Activated naive CD8-positive, alpha-beta T cell treated with anti-CD3 and anti-CD28 coated beads for 36 hours (primary cell): Measurements from ENCODE around the gene MAP6D1. TPM values are rescaled to one million over a fixed set of nuclear protein-coding genes. Genes with fewer than 3 reads are reported as not detected.

Experiments
- DNase-seq: peaks from one replicate; pipeline ENCODE4 v3.0.0; 2021
- H3K27ac Mint-ChIP-seq: one replicate; pipeline ENCODE4 v1.8.0; 2022; ENCODE audit warnings: mild to moderate bottlenecking, moderate library complexity, mixed read lengths
- H3K27me3 Mint-ChIP-seq: one replicate; pipeline ENCODE4 v1.8.0; 2022; ENCODE audit warnings: mild to moderate bottlenecking, mixed read lengths
- H3K36me3 Mint-ChIP-seq: one replicate; pipeline ENCODE4 v1.8.0; 2021; ENCODE audit warnings: mild to moderate bottlenecking, mixed read lengths
- H3K4me1 Mint-ChIP-seq: one replicate; pipeline ENCODE4 v1.8.0; 2021; ENCODE audit warnings: mixed read lengths
- H3K4me3 Mint-ChIP-seq: one replicate; pipeline ENCODE4 v1.8.0; 2022; ENCODE audit warnings: mild to moderate bottlenecking, moderate library complexity, mixed read lengths
- H3K9me3 Mint-ChIP-seq: one replicate; pipeline ENCODE4 v1.8.0; 2022; ENCODE audit warnings: mixed read lengths
- total RNA-seq, 2 experiments: library from RNA; stranded (reverse); gene quantifications; one replicate each; pipeline ENCODE4 v1.2.3, GENCODE V29; 2021

The MAP6D1 gene
- total RNA-seq, 2 experiments from 2014 or later: 5.3 to 6.5 TPM

DNA sequence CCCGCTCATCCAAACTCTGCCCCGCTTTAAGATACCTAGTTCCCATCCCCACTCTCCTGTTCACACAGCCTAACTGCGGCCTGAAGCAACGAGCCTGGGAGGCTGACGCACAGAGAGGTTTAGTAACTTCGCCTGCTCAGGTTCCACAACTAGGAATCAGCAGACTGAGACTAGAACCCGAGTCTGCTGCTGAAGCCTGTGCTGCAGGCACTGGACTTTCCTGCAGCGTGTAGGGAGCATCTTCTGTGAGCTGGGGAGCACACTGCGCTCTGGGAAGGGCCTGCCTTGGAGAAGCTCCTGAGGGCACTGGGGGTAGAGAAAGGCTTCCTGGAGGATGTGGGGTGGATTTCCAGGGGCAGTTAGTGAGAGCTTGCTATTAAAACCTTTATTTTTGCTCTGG, 4.8 kb upstream of the MAP6D1 start:
- Mint-ChIP-seq H3K4me1 (peaks cover 7% of the 10 kb centered on the region), H3K9me3 (no peaks in the 10 kb centered on the region), H3K27me3 (no peaks in the 10 kb centered on the region), H3K27ac (no peak overlapping the region), H3K36me3 (no peaks in the 10 kb centered on the region), H3K4me3 (no peak overlapping the region)
- no peak for DNase-seq

DNA sequence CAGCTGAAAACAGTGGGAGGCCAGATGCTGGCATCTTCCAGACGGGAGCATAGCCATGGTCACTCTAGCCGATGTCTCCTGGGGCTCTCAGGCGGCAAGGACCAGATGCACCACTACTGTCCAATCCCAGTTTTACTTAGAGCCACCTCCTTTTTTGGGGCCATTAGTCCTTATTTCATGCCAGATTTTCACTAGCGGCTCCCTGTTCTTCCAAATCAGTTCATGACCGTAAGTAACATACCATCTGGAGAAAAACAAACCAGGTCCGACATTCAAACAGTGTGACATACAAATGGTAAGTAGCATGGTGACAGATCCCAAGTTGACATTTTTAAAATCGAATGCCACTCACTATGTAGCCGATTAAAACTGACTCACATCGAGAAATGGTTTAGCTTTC, 4.1 kb upstream of the MAP6D1 start:
- Mint-ChIP-seq H3K36me3 (no peaks in the 10 kb centered on the region), H3K4me1 (peaks cover 7% of the 10 kb centered on the region)

DNA sequence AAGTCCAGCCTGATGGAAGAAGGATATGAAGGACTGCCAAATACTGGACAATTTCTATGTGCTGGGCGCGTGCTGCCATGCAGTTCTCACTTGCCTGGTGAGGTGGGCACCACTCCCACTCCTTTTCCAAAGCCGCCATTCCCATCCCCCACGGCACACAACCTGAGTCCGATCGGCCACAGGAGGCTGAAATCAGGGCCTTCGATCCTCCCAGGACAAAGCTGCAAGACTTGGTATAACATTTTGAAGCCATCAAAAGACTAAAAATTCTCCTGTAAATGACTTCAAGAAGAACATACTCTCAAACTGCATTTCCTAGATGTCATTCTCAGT, 3.1 kb upstream of the MAP6D1 start:
- no peak overlapping the region for H3K27ac Mint-ChIP-seq
- DNase-seq: no peak
- H3K27me3 Mint-ChIP-seq: no peaks in the 10 kb centered on the region
- H3K4me3 Mint-ChIP-seq: no peak overlapping the region
- H3K9me3 Mint-ChIP-seq: no peaks in the 10 kb centered on the region
- H3K4me1 Mint-ChIP-seq: peaks cover 17% of the 10 kb centered on the region
- H3K36me3 Mint-ChIP-seq: no peaks in the 10 kb centered on the region

More for the DNA sequence above, 4.1 kb upstream of the MAP6D1 start:
- Mint-ChIP-seq H3K27ac (no peak overlapping the region), H3K27me3 (no peaks in the 10 kb centered on the region), H3K9me3 (no peaks in the 10 kb centered on the region), H3K4me3 (no peak overlapping the region)
- no peak for DNase-seq

GRCh38 chr3:183827809-183828537, 2.6 kb upstream of the MAP6D1 start:
- H3K27me3 Mint-ChIP-seq: no peaks in the 10 kb centered on the region
- no peaks in the 10 kb centered on the region for H3K9me3 Mint-ChIP-seq
- no peak overlapping the region for H3K4me3 Mint-ChIP-seq
- no peak for DNase-seq
- H3K36me3 Mint-ChIP-seq: no peaks in the 10 kb centered on the region
- peaks cover 17% of the 10 kb centered on the region for H3K4me1 Mint-ChIP-seq
- no peak overlapping the region for H3K27ac Mint-ChIP-seq

DNA sequence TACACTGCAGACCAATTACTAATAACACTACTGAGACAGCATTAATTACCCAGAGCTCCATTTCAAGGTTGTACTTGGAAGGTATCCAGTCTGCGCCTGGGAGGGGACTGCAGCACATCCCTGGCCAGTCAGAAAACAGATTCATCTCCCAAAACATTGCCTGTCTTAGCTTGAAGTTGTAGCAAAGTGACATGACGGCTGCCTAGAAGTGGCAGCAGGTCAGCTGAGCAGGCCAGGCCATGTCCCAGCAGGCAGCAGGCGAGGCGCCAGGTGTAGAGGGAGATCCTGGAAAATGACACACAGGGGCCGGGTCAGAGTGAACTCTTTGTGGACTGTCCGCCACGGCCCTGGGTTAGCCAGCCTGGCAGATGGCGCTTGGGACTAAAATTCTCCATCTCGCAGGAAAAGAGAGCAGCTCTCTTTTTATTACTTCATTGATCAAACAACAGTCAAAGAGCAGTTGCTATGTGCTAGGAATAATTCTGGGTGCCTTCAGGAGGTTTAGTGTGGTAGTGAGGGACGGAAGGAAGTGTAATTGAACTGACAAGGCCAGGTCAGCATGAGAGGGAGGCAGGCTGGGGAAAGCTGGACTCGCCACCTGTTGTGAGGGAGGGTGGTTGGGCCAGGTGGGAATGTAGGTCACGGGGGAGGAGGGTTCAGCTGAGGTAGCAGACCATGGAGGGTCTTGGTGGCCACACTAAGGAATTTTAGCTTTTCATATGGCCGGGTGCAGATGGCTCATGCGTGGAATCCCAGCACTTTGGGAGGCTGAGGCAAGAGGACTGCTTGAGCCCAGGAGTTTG, 1.3 kb upstream of the MAP6D1 start:
- Mint-ChIP-seq H3K4me1 (peaks cover 17% of the 10 kb centered on the region), H3K9me3 (no peaks in the 10 kb centered on the region), H3K27ac (peak overlapping the region; percentile 44), H3K4me3 (peak overlapping the region; percentile 60), H3K36me3 (no peaks in the 10 kb centered on the region), H3K27me3 (no peaks in the 10 kb centered on the region)
- DNase-seq: no peak

DNA sequence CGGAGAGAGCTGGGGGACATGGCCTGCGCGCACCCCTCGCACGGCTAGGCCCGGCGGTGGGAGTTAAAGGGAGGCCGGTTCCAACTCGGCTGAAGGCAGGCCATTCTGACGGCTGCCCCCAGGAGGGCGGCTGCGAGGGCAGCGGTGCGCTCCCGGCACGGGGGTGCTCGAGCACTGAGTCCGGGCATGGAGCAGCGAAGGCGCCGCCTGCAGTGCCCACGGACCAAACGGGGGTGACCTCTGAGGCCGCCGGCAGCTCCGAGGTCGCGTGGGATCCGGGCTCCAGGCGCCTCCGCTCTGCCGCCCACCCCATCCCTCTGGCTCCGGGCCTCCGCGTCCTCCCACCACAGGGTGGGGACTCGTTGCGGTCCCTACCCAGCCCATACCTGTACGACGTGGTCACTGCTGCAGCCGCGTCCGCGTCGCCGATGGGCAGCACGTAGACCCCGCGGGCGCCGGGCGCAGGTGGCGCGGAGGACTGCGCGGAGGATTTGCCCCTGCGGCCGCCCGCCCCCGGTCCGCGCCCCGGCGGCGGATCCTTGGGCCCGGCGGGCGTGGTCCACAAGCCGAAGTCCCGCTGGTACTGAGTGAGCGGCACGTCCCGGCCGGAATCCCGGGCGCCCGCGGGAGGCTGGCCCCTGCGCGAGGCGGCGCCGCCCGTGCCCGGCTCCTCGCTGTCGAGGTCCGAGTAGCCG, 469 bp downstream of the MAP6D1 start:
- peak overlapping the region; percentile 75 for H3K4me3 Mint-ChIP-seq
- no peak overlapping the region for H3K27ac Mint-ChIP-seq
- H3K36me3 Mint-ChIP-seq: no peaks in the 10 kb centered on the region
- no peaks in the 10 kb centered on the region for H3K9me3 Mint-ChIP-seq
- peaks cover 17% of the 10 kb centered on the region for H3K4me1 Mint-ChIP-seq
- no peaks in the 10 kb centered on the region for H3K27me3 Mint-ChIP-seq
- DNase-seq: peak; percentile 31

DNA sequence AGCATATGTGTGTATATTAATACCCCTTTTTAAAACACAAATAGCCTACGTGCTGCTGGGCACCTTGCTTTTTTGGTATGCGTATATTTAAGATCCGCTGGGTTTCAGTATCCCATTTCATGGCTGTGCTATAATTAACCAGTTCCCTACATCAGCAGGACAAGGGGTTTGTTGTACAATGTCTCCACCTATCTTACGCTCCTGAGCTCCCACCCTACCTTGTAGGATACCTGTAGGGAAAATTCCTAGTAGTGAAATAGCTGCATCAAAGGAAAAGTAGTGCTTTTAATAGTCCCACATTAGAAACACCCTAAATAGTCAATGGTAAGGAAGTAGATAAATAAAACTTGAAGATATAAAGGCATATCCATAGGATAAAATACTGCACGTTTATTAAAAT, 1.4 kb downstream of the MAP6D1 start:
- no peaks in the 10 kb centered on the region for H3K27me3 Mint-ChIP-seq

DNA sequence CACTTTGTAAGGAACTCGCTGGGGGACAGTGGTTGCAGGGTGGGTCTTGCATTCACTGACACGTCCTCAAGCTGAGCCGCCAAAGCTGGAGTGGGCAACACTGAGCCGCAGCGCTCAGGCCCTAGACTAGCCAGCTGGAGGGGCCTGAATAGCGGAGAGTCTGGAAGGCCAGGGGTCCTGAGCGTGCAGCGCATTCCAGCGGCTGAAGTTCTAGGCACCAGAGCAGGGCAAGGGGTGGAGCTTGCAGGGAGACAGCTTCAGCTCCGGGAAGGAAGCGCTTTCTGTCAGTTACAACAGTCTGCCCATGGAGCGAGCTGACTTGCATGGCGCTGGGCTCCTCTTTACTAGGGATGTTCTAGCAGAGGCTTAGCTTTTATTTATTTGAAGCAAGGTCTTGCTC, 2.7 kb downstream of the MAP6D1 start:
- peaks cover 17% of the 10 kb centered on the region for H3K4me1 Mint-ChIP-seq

More for the DNA sequence above, 1.4 kb downstream of the MAP6D1 start:
- Mint-ChIP-seq H3K4me3 (peak overlapping the region; percentile 75), H3K4me1 (peaks cover 17% of the 10 kb centered on the region), H3K27ac (no peak overlapping the region), H3K36me3 (no peaks in the 10 kb centered on the region), H3K9me3 (no peaks in the 10 kb centered on the region)
- DNase-seq: no peak

GRCh38 chr3:183819831-183820230, 5.5 kb downstream of the MAP6D1 start:
- H3K27ac Mint-ChIP-seq: no peak overlapping the region
- peaks cover 28% of the 10 kb centered on the region for H3K4me1 Mint-ChIP-seq
- peaks cover 13% of the 10 kb centered on the region for H3K36me3 Mint-ChIP-seq
- H3K4me3 Mint-ChIP-seq: no peak overlapping the region
- no peak for DNase-seq
- H3K9me3 Mint-ChIP-seq: no peaks in the 10 kb centered on the region
- H3K27me3 Mint-ChIP-seq: no peaks in the 10 kb centered on the region

More for the DNA sequence above, 2.7 kb downstream of the MAP6D1 start:
- DNase-seq: no peak
- no peaks in the 10 kb centered on the region for H3K36me3 Mint-ChIP-seq
- no peaks in the 10 kb centered on the region for H3K27me3 Mint-ChIP-seq
- no peaks in the 10 kb centered on the region for H3K9me3 Mint-ChIP-seq
- no peak overlapping the region for H3K4me3 Mint-ChIP-seq
- no peak overlapping the region for H3K27ac Mint-ChIP-seq

GRCh38 chr3:183818706-183819624, 6.4 kb downstream of the MAP6D1 start:
- Mint-ChIP-seq H3K36me3 (peaks cover 13% of the 10 kb centered on the region), H3K27ac (no peak overlapping the region)
- DNase-seq: no peak

DNA sequence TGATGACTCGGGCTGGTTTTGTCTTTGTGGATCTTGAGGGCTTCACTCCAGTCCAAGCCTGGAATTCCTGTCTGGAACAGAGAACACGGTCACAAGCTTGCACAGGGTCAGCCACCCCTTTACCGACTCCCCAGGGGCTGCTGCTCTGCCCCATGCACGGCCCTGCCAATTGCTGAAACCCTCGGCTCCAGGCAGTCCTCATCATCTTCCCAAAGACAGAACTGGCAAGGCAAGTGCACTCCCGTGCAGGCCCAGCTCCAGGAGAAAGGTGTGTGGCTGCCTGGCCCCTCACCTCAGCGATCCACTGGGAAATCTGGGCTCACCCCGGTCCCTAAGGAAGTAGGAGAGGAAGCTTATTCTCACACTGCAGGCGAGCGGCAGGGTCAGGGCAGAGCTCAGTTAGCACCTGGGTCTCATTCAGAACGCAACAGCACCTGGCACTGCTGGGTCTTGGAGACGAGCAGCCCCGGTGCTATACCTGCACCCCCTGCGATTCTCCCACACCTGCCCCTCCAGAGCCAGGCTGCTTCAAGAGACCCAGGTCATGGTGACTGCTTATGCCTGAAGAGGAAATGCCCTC, 7.2 kb downstream of the MAP6D1 start:
- Mint-ChIP-seq H3K4me3 (no peak overlapping the region), H3K4me1 (peaks cover 21% of the 10 kb centered on the region), H3K27ac (no peak overlapping the region), H3K36me3 (peaks cover 13% of the 10 kb centered on the region), H3K9me3 (no peaks in the 10 kb centered on the region), H3K27me3 (no peaks in the 10 kb centered on the region)
- DNase-seq: no peak

More at GRCh38 chr3:183818706-183819624, 6.4 kb downstream of the MAP6D1 start:
- no peaks in the 10 kb centered on the region for H3K27me3 Mint-ChIP-seq
- H3K9me3 Mint-ChIP-seq: no peaks in the 10 kb centered on the region
- H3K4me3 Mint-ChIP-seq: no peak overlapping the region
- peaks cover 25% of the 10 kb centered on the region for H3K4me1 Mint-ChIP-seq

DNA sequence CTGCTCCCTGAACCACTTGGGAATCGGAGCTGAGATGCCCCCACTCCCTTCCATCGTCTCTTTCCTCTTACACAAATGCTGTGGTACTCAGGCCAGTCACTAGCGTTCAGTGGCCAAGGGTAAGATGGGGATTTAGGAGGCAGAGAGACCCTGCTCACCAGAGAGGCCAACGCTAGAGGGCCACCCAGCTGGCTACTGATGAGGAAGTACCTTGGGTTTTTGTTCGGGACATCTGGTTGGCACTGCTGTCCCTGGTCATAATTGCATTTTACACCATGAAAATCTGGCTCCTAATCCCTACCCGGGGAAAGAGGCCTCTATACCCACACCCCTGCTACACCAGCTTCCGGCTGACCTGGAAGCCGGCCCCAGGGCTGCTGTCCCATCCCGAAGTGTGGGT, 7.7 kb downstream of the MAP6D1 start:
- Mint-ChIP-seq H3K4me1 (peaks cover 21% of the 10 kb centered on the region), H3K27ac (no peak overlapping the region), H3K36me3 (peaks cover 15% of the 10 kb centered on the region), H3K4me3 (no peak overlapping the region), H3K27me3 (no peaks in the 10 kb centered on the region), H3K9me3 (no peaks in the 10 kb centered on the region)
- DNase-seq: no peak

GRCh38 chr3:183816681-183817510, 8.5 kb downstream of the MAP6D1 start:
- Mint-ChIP-seq H3K4me1 (peaks cover 21% of the 10 kb centered on the region), H3K4me3 (no peak overlapping the region), H3K27ac (no peak overlapping the region), H3K9me3 (no peaks in the 10 kb centered on the region), H3K36me3 (peaks cover 18% of the 10 kb centered on the region), H3K27me3 (no peaks in the 10 kb centered on the region)
- DNase-seq: no peak
